HG03378 (cell line): Measurements from ENCODE around the gene HMGCS1.
"Not testable (repeated sequence)": the region's sequence is repeated elsewhere in the genome, so short reads cannot be mapped to it uniquely, and the experiment has no call there.

ENCODE experiments used
- ATAC-seq: cut with Tn5 transposase; IDR thresholded peaks from one replicate; pipeline ENCODE4 v1.9.1; 2021; ENCODE audit warnings: mild to moderate bottlenecking, moderate library complexity; ENCODE audit not compliant: unreplicated experiment

Gene HMGCS1

DNA sequence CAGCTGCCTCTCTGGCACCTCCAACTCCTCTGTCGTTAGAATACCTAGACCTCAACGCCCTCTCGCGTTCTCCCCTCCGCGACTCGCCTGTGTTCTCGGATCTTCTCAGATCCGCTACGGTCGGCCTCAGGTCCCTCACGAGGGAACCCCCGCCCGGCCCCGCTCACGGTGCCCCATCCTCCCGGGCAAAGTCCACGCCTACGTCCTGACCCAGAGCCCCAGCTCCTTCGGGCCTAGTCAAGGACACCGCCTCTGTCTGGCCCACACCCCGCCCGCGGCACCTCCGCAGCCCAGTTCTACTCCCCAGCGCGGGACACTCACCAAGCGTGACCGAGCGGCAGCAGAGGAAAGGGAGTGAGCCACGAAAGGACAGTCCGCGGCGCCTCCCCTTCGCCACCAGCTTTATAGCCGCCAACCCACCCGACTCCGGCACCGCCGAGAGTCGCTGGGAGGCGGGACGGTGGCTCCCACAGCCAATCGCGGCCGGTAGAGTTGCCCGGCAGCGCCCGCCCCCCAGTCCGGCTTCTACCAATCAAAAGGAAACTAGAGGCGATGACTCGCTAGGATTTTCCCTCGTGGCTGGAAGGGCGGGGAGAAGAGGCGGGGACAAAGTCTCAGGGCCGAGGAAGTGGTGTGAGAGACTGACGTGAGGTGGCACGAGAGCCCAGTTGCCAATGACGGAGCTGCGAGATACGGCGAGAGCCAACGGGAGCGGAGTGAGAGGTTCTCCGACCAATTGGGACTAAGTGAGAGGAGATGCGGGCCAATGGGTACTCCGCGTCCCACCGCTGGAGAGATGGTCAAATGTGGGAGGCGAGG lies at the start of gene HMGCS1:
HMGCS1 (minus strand) TSS at position 378 of the 819 bp plus-strand sequence. CDS start 14,447 bp downstream, outside the sequence.
- ATAC-seq, result peak; percentile 97

DNA sequence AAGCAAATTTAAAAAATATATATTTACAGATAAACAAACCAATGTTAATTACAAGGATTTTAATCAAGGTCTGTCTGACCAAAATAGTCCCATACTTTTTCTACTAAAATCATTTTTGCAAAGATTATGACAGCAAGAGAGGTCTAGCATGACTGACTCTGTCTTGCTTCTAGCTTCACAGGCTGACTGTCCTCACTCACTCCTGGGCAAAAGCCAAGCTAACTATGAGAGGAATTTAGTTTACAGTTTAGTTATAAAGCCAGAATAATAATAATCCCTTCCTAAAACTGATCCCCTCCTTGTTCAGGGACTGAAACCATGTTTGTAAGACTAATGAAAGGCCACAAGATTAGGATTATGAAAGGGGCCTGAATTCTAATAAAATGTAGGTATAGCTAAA lies 45.5 kb upstream of the HMGCS1 start:
- no peak for ATAC-seq

DNA sequence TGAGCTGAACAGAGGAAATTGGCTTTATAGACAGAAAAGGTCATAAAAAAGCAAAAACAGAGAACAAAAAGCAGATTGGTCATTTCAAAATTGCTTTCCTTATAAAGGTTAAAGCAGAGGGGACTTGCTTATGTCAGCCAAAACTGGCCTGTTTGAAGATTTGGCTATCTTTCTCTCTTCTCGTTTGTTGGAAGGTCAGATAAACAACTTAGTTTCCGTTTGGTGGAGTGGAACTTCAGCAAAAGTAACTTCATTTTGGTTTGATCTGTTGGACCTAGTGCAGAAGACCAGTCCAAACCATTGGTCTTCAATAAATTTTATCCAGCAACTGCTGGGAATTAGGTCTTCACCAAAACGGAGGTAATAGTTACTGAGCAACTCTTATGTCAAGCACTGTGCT lies 45.1 kb upstream of the HMGCS1 start:
- ATAC-seq, result no peak

DNA sequence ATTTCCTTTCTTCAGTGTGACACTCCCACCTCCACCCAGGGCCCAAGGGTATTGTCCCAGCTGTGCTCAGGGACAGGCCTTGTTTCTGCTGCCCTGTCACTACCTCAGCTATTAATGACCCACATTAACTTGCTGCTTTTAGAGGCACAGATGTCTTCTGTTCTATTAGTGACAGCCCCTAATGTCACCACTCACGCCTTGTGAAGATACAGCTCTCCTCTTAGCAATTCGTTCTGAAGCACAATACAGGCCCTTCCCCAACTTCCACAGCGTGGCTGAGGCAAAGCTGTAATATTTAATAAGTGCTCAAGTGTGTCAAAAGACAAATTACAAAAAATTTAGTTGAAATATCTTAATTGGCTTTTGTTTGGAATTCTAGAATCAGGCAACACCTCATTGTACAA lies 44.7 kb upstream of the HMGCS1 start:
- no peak for ATAC-seq

DNA sequence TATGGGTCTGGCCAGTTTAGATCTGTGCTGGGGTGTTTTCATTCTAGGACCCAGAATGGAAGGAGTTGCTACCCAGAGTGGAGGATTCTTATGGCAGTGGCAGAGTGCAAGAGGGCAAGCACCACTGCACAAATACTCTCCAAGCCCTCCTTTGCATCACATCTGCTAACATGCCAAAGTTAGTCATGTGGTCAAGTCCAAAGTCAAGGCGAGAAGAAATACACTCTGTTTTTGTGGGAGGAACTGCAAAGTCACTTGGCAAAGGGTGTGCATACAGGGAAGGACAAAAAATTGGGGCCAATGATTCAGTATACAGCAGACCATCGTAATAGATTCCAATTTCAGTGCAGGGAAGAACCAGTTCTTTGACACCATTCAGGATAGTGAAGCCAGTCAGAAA lies 43.9 kb upstream of the HMGCS1 start:
- ATAC-seq, result no peak

DNA sequence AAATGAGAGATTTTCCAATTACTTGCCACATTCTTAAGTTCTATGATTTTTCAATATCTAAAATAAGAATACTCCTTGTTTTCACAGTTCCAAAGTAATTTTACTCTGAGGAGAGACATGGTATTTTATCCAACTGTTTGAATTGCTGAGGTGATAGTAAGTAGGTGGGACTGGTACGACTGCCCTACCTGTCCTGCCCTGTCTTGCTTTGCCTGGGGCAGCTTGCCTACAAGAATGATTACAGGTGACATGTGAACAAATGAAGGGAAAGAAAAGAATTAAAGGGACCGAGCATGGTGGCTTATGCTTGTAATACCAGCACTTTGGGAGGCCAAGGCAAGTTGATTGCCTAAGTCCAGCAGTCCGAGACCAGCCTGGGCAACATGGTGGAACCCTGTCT lies 41.6 kb upstream of the HMGCS1 start:
- ATAC-seq, result no peak

DNA sequence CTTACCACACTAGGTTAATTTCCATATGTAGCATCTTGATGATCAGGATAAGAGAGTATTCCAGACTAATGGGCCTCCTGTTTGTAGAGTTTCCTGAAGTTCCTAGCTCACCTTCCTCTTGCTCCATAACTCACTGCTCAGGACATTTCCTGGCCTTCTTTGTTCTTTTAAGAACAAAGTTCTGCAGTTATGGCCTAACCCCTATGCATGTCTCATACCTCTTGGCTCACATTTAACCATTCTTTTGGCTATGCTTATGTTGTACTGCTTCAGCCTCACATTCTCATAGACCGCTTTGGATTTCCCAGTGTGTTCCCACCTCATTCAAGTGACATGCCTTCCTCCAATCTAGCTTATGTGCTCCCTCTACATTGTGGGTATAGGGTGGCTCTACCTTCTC lies 40.5 kb upstream of the HMGCS1 start:
- ATAC-seq, result no peak

DNA sequence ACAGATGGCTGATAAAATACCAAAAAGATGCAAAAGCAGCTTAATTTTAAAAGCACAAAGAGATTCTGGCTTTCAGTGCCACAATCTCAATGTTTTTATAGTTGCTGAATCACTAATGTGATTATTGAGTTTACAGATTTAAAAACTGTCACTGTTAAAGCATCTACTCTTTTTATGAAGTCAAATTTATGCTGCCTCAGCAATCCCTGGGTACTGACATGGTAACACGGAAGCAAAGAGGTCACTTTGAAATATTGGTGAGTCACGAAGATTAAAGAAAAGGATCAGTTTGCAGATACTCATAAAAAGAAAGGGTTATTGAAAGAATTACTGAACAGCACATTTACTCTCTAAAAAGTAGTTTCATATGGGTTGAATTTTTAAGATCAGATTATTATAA lies 39.7 kb upstream of the HMGCS1 start:
- ATAC-seq, result no peak

DNA sequence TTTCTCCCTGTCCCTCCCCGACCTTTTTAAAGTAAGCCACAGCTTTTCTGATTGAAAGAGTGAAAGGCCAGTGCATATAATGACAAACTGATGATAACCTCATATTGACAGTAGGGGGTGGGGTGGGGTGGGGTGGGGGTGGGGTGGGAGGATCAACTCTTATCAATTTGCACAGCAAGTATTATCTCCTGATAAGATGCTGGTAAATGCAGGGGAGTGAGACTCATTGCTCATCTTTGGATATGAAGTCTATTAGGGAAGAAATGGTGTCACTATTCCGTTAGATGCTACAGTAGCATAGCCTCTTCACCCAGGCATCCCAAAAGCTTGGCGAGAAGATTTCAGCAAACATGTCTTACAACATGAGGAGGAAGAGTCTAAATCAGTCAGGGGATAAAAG lies 38.9 kb upstream of the HMGCS1 start:
- ATAC-seq, result no peak

DNA sequence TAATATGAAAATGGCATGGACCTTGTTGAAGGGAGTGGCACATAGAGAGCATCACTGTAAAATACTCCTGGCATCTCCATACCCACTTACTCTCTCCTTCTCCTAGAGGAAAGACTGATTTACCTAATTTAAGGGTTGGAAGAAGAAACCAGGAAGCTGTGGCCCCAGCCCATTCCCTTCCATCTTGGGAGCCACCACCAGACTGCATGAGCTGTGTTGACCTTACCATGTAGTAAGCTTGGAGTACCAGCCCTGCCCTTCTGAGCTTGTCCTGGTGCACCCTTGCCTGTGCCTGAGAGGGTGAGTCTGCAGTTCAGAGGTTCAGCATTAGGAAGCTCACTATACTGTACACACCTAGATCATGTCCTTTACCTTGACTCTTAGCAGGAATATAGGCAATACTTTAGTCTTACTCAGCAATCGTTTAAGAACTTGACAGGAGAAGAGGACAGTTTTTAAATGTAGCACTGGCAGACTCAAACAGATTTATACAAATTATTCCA lies 35.7 kb upstream of the HMGCS1 start:
- no peak for ATAC-seq

DNA sequence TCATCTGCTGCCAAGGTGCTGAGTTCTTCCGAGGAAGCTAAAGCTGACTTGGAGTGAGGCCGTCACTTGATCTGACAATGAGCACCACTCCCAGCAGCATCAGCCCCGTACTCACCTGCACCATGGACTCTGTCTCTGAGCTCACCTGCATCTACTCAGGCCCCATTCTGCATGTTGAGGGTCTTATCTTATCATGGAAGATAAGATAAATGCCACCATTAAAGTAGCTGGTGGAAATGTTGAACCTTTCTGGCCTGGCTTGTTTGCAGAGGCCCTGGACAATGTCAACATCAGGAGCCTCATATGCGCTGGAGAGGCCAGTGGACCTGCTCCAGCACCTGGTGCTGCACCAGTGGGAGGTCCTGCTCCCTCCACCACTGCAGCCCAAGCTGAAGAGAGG lies 35.0 kb upstream of the HMGCS1 start:
- no peak for ATAC-seq

DNA sequence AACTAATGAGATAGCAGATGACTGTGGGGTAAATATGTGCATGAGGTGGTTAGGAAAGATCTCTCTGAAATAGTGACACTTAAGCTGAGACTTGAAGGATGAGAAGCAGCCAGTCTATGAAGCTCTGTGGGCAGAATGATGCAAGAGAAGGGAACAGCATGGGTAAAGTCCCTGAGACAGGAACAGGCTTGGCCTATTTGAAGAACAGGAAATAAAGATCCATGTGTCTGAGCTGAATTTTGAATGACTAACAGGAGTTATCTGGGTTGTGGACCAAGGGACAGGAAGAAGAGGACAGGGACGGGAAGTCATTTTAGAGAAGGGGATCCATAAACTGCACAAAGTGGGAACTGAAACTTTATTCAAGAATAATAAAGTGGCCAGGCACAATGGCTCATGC lies 25.6 kb upstream of the HMGCS1 start:
- ATAC-seq, result no peak

DNA sequence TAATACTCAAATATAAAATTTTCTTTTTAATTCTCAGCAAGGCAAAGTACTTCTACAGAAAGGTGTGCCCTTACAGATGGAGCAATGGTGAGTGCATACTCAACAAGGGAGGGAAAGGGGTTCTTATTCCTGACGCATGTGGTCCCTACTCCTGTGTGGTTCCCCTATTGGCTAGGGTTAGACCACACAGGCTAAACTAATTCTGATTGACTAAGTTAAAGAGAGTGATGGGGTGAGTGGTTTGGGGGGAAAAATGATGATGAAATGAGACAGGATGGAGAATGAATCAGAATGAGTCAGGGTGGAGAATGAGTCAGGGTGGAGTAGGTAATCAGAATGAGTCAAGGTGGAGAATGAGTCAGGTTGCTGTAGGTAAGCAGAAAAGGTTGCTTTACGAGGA lies 22.9 kb upstream of the HMGCS1 start:
- no peak for ATAC-seq

DNA sequence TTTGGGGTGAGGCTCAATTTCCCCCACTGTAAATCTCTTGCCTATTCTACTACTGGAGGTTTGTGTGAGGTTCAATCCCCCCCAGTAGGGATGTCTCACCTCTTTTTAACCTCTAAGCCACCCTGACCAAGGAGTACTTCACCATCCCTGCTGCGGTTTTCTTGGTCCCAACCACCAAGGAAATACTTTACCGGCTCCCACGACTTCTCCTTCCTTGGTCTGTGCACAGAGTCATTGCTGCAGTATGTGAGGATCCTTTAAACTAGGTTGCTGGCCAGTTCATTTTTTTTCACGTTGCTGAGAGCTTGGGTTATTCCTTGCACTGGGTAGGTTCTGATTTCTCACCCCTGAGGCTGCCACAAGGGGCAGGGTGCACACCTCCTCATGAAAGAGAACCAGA lies 22.5 kb upstream of the HMGCS1 start:
- no peak for ATAC-seq

DNA sequence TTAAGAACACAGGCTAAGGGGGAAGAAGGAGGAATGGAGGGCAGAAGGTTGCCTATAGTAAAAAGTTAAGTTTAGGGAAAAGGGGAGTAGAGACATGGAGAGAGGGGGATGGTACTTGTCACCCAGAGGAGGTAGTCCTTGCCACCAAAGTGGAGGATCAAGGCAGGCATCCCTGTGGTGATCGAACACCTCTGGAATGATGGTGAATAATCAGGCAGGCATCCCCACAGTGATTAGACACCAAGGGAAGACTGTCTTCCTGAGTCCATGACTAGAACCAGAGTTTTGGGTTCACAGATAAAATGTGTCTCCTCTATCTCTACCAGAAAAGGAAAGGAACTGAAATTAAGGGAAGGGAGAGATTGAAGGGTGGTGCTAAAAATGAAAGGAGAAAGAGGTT lies 19.2 kb upstream of the HMGCS1 start:
- no peak for ATAC-seq

DNA sequence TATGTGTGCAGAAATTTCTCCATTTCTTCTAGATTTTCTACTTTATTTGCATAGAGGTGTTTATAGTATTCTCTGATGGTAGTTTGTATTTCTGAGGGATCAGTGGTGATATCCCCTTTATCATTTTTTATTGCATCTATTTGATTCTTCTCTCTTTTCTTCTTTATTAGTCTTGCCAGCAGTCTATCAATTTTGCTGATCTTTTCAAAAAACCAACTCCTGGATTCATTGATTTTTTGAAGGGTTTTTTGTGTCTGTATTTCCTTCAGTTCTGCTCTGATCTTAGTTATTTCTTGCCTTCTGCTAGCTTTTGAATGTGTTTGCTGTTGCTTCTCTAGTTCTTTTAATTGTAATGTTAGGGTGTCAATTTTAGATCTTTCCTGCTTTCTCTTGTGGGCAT lies 12.4 kb upstream of the HMGCS1 start:
- not testable (repeated sequence) for ATAC-seq

DNA sequence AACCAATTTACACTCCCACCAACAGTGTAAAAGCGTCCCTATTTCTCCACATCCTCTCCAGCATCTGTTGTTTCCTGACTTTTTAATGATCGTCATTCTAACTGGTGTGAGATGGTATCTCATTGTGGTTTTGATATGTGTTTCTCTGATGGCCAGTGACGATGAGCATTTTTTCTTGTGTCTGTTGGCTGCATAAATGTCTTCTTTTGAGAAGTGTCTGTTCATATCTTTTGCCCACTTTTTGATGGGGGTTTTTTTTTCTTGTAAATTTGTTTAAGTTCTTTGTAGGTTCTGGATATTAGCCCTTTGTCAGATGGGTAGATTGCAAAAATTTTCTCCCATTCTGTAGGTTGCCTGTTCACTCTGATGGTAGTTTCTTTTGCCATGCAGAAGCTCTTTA lies 10.3 kb upstream of the HMGCS1 start:
- ATAC-seq, result not testable (repeated sequence)

DNA sequence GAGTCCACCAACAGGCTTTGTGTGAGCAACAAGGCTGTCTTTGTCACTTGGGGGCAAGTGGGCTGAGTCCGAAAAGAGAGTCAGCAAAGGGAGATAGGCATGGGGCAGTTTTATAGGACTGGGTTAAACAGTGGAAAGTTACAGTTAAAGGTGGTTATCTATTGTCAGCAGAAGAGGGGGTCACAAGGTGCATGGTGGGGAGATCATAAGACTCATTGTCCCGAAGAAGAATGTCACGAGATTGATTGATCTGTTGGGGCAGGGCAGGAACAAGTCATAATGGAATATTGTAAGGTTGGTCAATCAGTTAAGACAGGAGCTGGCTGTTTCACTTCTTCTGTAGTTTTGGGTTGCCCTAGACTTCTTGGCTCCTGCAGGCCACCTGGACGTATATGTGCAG lies 7.6 kb upstream of the HMGCS1 start:
- ATAC-seq, result no peak

DNA sequence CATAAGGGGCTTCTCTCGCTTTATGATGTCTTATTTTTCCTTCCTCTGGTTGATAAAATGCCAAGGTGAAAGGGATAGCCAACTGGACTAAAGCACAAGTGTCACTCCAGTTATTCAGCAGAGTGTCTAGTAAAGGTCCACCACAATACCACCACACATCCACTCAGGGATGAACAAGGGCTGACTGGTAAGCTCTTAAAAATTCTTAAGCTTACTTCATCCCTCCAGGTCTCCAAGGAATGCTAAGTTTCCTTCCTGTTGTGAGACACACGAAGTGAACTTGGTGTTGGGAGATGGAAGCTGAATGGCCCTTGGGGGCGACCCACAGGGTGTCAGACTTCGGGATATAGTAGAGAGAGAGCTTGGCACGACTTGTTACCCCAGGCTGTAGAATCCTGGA lies 3.2 kb upstream of the HMGCS1 start:
- ATAC-seq, result no peak

DNA sequence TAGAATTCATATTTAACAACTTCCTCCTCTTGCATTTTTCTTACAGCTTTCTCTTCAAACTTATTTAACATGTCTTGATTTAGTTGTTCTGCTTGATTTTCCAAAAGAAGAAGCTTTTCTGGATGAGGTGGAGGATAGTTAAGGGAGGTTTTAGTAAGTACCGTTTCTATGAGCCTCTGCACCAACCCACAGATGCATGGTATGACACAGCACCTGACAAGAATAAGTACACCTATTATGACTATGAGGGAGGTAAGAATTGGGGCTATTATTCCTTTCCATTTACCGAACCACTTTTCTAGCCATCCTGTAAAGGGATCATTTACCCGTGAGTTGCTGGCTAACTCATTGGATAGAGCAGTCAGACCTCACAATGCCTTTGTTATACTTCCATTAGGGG lies 2.5 kb upstream of the HMGCS1 start:
- no peak for ATAC-seq

DNA sequence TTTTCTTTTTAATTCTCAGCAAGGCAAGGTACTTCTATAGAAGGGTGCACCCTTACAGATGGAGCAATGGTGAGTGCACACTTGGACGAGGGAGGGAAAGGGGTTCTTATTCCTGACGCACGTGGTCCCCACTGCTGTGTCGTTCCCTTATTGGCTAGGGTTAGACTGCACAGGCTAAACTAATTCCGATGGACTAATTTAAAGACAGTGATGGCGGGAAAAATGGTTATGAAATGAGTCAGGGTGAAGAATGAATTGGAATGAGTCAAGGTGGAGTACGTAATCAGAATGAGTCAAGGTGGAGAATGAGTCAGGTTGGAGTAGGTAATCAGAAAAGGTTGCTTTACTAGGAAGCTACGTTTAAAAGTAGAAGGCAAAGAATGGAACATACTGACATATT lies 2.1 kb upstream of the HMGCS1 start:
- ATAC-seq, result no peak

DNA sequence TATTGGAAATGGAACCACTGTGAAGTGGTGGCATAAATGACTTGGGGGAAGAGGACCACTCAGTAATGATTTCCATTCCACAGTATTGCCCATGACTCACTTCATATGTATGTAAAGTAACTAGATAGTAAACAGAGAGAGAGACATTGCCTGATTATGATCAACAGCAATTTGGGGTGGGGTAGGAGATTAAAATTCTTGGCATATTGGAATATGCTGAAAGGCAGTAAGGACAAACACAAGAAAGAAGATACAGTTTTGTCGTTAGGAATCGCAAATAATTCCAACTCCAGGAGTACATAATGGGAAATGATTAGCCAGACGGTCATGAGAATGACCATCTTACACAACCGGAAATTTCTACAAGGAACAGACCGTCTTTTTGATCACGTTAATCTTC lies 1.5 kb upstream of the HMGCS1 start:
- ATAC-seq, result no peak
